ENCODE results near the gene HNRNPH2.

- TF ChIP-seq JUNB (CRISPR knock-in tag; conservative IDR thresholded peaks at IDR 0.05) (no peak), FOXP4 (CRISPR knock-in tag; IDR thresholded peaks at IDR 0.05; ENCODE audit: borderline replicate concordance) (no peak)
Observed at GRCh38 chrX:101365301-101365795, 42.7 kb upstream of the HNRNPH2 start.

Measured in K562 (cell line).